Measurements from ENCODE around the gene FOXL1.

The FOXL1 gene

GRCh38 chr16:86580063-86580790 is 1.9 kb downstream of the FOXL1 start:
- Histone ChIP-seq H3K79me2 (ENCODE audit: insufficient read depth, low read length) (no peaks in the 10 kb centered on the region), H3K9me3 (ENCODE audit: insufficient read depth, low read length) (no peaks in the 10 kb centered on the region), H2AFZ (ENCODE audit: low read depth, low read length, severe bottlenecking) (no peak overlapping the region), H3K4me3 (ENCODE audit: insufficient read depth, low read length, poor library complexity, severe bottlenecking) (no peak overlapping the region), H3K9me2 (replicated peaks; ENCODE audit: insufficient read depth, low read length) (no peaks in the 10 kb centered on the region), H3K36me3 (ENCODE audit: low read length) (no peaks in the 10 kb centered on the region), H3F3A (ENCODE audit: insufficient read depth) (no peaks in the 10 kb centered on the region), H3K4me2 (ENCODE audit: low read depth, low read length, poor library complexity, severe bottlenecking) (no peak overlapping the region), H4K20me1 (ENCODE audit: low read depth, low read length) (no peaks in the 10 kb centered on the region), H3K27ac (ENCODE audit: low read depth, low read length) (no peak overlapping the region), H3K9ac (ENCODE audit: low read length) (no peak overlapping the region), H3K27me3 (ENCODE audit: low read length) (no peaks in the 10 kb centered on the region)
- no peak for TF ChIP-seq EZH2phosphoT487 (conservative IDR thresholded peaks at IDR 0.05; ENCODE audit: low read length)
- no peak for TF ChIP-seq CTCF (IDR thresholded peaks at IDR 0.05; ENCODE audit: insufficient read depth, low read length, poor library complexity, severe bottlenecking)

GRCh38 chr16:86580791-86581170 is 2.4 kb downstream of the FOXL1 start:
- Histone ChIP-seq H3K27me3 (ENCODE audit: low read length) (no peaks in the 10 kb centered on the region), H3K9me3 (ENCODE audit: insufficient read depth, low read length) (no peaks in the 10 kb centered on the region), H3K36me3 (ENCODE audit: low read length) (no peaks in the 10 kb centered on the region), H3F3A (ENCODE audit: insufficient read depth) (no peaks in the 10 kb centered on the region), H3K79me2 (ENCODE audit: insufficient read depth, low read length) (no peaks in the 10 kb centered on the region), H3K4me3 (ENCODE audit: insufficient read depth, low read length, poor library complexity, severe bottlenecking) (no peak overlapping the region), H4K20me1 (ENCODE audit: low read depth, low read length) (no peaks in the 10 kb centered on the region), H3K27ac (ENCODE audit: low read depth, low read length) (no peak overlapping the region), H3K9me2 (replicated peaks; ENCODE audit: insufficient read depth, low read length) (no peaks in the 10 kb centered on the region), H3K9ac (ENCODE audit: low read length) (no peak overlapping the region), H3K4me2 (ENCODE audit: low read depth, low read length, poor library complexity, severe bottlenecking) (no peak overlapping the region), H2AFZ (ENCODE audit: low read depth, low read length, severe bottlenecking) (no peak overlapping the region)
- TF ChIP-seq EZH2phosphoT487 (conservative IDR thresholded peaks at IDR 0.05; ENCODE audit: low read length) (no peak), CTCF (IDR thresholded peaks at IDR 0.05; ENCODE audit: insufficient read depth, low read length, poor library complexity, severe bottlenecking) (no peak)

- H3K79me2 ChIP-seq (ENCODE audit: insufficient read depth, low read length), result no peaks in the 10 kb centered on the region
- H3K9ac ChIP-seq (ENCODE audit: low read length), result no peak overlapping the region
- no peaks in the 10 kb centered on the region for H3F3A ChIP-seq (ENCODE audit: insufficient read depth)
- H2AFZ ChIP-seq (ENCODE audit: low read depth, low read length, severe bottlenecking), result no peak overlapping the region
- H3K9me3 ChIP-seq (ENCODE audit: insufficient read depth, low read length), result no peaks in the 10 kb centered on the region
- no peak overlapping the region for H3K4me3 ChIP-seq (ENCODE audit: insufficient read depth, low read length, poor library complexity, severe bottlenecking)
- no peaks in the 10 kb centered on the region for H3K9me2 ChIP-seq (replicated peaks; ENCODE audit: insufficient read depth, low read length)
- no peak overlapping the region for H3K4me2 ChIP-seq (ENCODE audit: low read depth, low read length, poor library complexity, severe bottlenecking)
- H4K20me1 ChIP-seq (ENCODE audit: low read depth, low read length), result no peaks in the 10 kb centered on the region
- H3K36me3 ChIP-seq (ENCODE audit: low read length), result no peaks in the 10 kb centered on the region
- no peak overlapping the region for H3K27ac ChIP-seq (ENCODE audit: low read depth, low read length)
- H3K27me3 ChIP-seq (ENCODE audit: low read length), result no peaks in the 10 kb centered on the region
- TF ChIP-seq EZH2phosphoT487 (conservative IDR thresholded peaks at IDR 0.05; ENCODE audit: low read length), result no peak
- TF ChIP-seq CTCF (IDR thresholded peaks at IDR 0.05; ENCODE audit: insufficient read depth, low read length, poor library complexity, severe bottlenecking), result no peak
Observed at GRCh38 chr16:86581458-86581857, 3.1 kb downstream of the FOXL1 start.
